ENCODE measurements around the gene ELFN1. TPM values are rescaled to one million over a fixed set of nuclear protein-coding genes. Genes with fewer than 3 reads are reported as not detected.

Gene ELFN1
- total RNA-seq, 1 donor from 2014 or later = 19.7 TPM

- DNase-seq (ENCODE audit: low read depth) (no peak), FAIRE-seq (no peak)
- Mint-ChIP-seq H3K9me3 (ENCODE audit: unreplicated experiment) (no peaks in the 10 kb centered on the region), H3K36me3 (ENCODE audit: low read depth, unreplicated experiment) (peaks cover 21% of the 10 kb centered on the region), H3K27me3 (ENCODE audit: low read depth, unreplicated experiment) (peaks cover 2% of the 10 kb centered on the region), H3K4me3 (ENCODE audit: unreplicated experiment) (no peak overlapping the region), H3K27ac (ENCODE audit: unreplicated experiment) (no peak overlapping the region), H3K4me1 (ENCODE audit: low read depth, unreplicated experiment) (peaks cover 13% of the 10 kb centered on the region)
- Histone ChIP-seq H3K9me3 (ENCODE audit: insufficient read depth, low read depth, low read length) (peaks cover 4% of the 10 kb centered on the region), H3K27me3 (ENCODE audit: insufficient read depth, low read length) (no peaks in the 10 kb centered on the region), H3K27ac (ENCODE audit: low read depth, low read length) (no peak overlapping the region), H3K36me3 (ENCODE audit: insufficient read depth, low read length) (no peaks in the 10 kb centered on the region), H3K4me1 (ENCODE audit: insufficient read depth, low read length) (peaks cover 12% of the 10 kb centered on the region), H4K20me1 (ENCODE audit: insufficient read depth, low read length) (peaks cover 6% of the 10 kb centered on the region), H2AFZ (ENCODE audit: low read depth, low read length) (no peak overlapping the region), H3K4me3 (ENCODE audit: insufficient read depth, low read depth, low read length) (no peak overlapping the region), H3K79me2 (ENCODE audit: insufficient read depth, low read length) (no peaks in the 10 kb centered on the region), H3K4me2 (ENCODE audit: low read length) (no peak overlapping the region), H3K9ac (ENCODE audit: low read length) (no peak overlapping the region)
- TF ChIP-seq EZH2 (IDR thresholded peaks at IDR 0.05; ENCODE audit: insufficient read depth, low read length) = no peak
- TF ChIP-seq CTCF (IDR thresholded peaks at IDR 0.05; ENCODE audit: insufficient read depth, low read depth, low read length) = no peak
Observed at GRCh38 chr7:1712907-1713501, 42.9 kb downstream of the ELFN1 start.

- TF ChIP-seq EZH2 (IDR thresholded peaks at IDR 0.05; ENCODE audit: insufficient read depth, low read length) (no peak), CTCF (IDR thresholded peaks at IDR 0.05; ENCODE audit: insufficient read depth, low read depth, low read length) (no peak)
- Histone ChIP-seq H4K20me1 (ENCODE audit: insufficient read depth, low read length) (peaks cover 6% of the 10 kb centered on the region), H3K4me2 (ENCODE audit: low read length) (no peak overlapping the region), H3K79me2 (ENCODE audit: insufficient read depth, low read length) (no peaks in the 10 kb centered on the region), H3K36me3 (ENCODE audit: insufficient read depth, low read length) (no peaks in the 10 kb centered on the region), H3K27ac (ENCODE audit: low read depth, low read length) (no peak overlapping the region), H3K9ac (ENCODE audit: low read length) (no peak overlapping the region), H3K9me3 (ENCODE audit: insufficient read depth, low read depth, low read length) (peaks cover 4% of the 10 kb centered on the region), H3K4me3 (ENCODE audit: insufficient read depth, low read depth, low read length) (no peak overlapping the region), H3K27me3 (ENCODE audit: insufficient read depth, low read length) (no peaks in the 10 kb centered on the region), H3K4me1 (ENCODE audit: insufficient read depth, low read length) (peaks cover 12% of the 10 kb centered on the region), H2AFZ (ENCODE audit: low read depth, low read length) (no peak overlapping the region)
- FAIRE-seq (no peak), DNase-seq (ENCODE audit: low read depth) (no peak)
- Mint-ChIP-seq H3K4me3 (ENCODE audit: unreplicated experiment) (no peak overlapping the region), H3K9me3 (ENCODE audit: unreplicated experiment) (no peaks in the 10 kb centered on the region), H3K4me1 (ENCODE audit: low read depth, unreplicated experiment) (peaks cover 13% of the 10 kb centered on the region), H3K36me3 (ENCODE audit: low read depth, unreplicated experiment) (peaks cover 20% of the 10 kb centered on the region), H3K27me3 (ENCODE audit: low read depth, unreplicated experiment) (peaks cover 2% of the 10 kb centered on the region), H3K27ac (ENCODE audit: unreplicated experiment) (no peak overlapping the region)
Observed at GRCh38 chr7:1713502-1714484, 43.7 kb downstream of the ELFN1 start.

Data from astrocyte (in vitro differentiated cells and primary cell).